Lung (tissue), 12 donors: ENCODE measurements around the gene PRKCB. TPM values are rescaled to one million over a fixed set of nuclear protein-coding genes. Genes with fewer than 3 reads are reported as not detected.

Experiments used
- ATAC-seq: fragments of 200-7000 bp; cut with Tn5 transposase; one replicate; pipeline ENCODE4 v1.9.1; 2020; ENCODE audit warnings: moderate number of reproducible peaks; ENCODE audit not compliant: insufficient read depth, low FRiP score
- DNase-seq, 3 donors: peaks; one replicate each; pipeline ENCODE4 v3.0.0-alpha.2; 2013 to 2017
- H3K27ac ChIP-seq, 2 donors: one replicate each; pipeline ENCODE4 v1.5.1; 2013; ENCODE audit warnings: mild to moderate bottlenecking in 2 of 2, moderate library complexity in 2 of 2, control low read depth in 1 of 2, inconsistent platforms in 1 of 2, low read depth in 1 of 2, low read length in 1 of 2
- H3K27me3 ChIP-seq, 3 donors: one replicate each; pipeline ENCODE4 v1.5.1; 2013; ENCODE audit warnings: low read length in 2 of 3; ENCODE audit not compliant: control insufficient read depth in 3 of 3, insufficient read depth in 3 of 3
- H3K36me3 ChIP-seq, 4 donors: one replicate each; pipeline ENCODE4 v1.5.1; 2013; ENCODE audit warnings: low read length in 4 of 4, mild to moderate bottlenecking in 1 of 4, moderate library complexity in 1 of 4; ENCODE audit not compliant: control insufficient read depth in 4 of 4, insufficient read depth in 4 of 4
- H3K4me1 ChIP-seq, 5 donors: one replicate each; pipeline ENCODE4 v1.5.1; 2013; ENCODE audit warnings: low read length in 5 of 5, mild to moderate bottlenecking in 2 of 5, moderate library complexity in 1 of 5; ENCODE audit not compliant: control insufficient read depth in 5 of 5, insufficient read depth in 5 of 5
- H3K4me3 ChIP-seq: one replicate; pipeline ENCODE4 v1.5.1; 2013; ENCODE audit warnings: mild to moderate bottlenecking, control low read depth, moderate library complexity
- H3K9ac ChIP-seq, 2 donors: one replicate each; pipeline ENCODE4 v1.5.1; 2013; ENCODE audit warnings: low read length in 2 of 2, control low read depth in 1 of 2; ENCODE audit not compliant: insufficient read depth in 1 of 2
- H3K9me3 ChIP-seq, 4 donors: one replicate each; pipeline ENCODE4 v1.5.1; 2013; ENCODE audit warnings: low read length in 3 of 4, mild to moderate bottlenecking in 1 of 4, moderate library complexity in 1 of 4; ENCODE audit not compliant: control insufficient read depth in 4 of 4, insufficient read depth in 3 of 4
- WGBS, 2 donors: extraction: QIAGEN DNeasy Blood & Tissue Kit; methylation state at CpG; one replicate each; pipeline ENCODE4 v1.1.7; 2013; 5-methylcytosine and 5-hydroxymethylcytosine counted together
- polyA plus RNA-seq, 2 donors: library from polyadenylated mRNA; stranded (reverse); fragments of 200-250 nt; gene quantifications; one replicate each; pipeline ENCODE4 v1.2.1, GENCODE V29; 2013
- total RNA-seq, 2 donors: library from RNA; depleted of rRNA in 1 of 2; stranded (reverse); fragments of >200 nt in 1 of 2; gene quantifications; one replicate each; pipeline ENCODE4 v1.2.1, GENCODE V29; 2014 to 2021
- TF ChIP-seq, protein P1 (sequence below): IDR thresholded peaks from 2 replicates; pipeline ENCODE4 v1.5.1; 2012; ENCODE audit warnings: mild to moderate bottlenecking; ENCODE audit errors: control extremely low read depth, extremely low read depth
- donor health status: control.
- donor health status: control.
- donor health status: Bipolar disorder and iron deficiency.
- donor health status: healthy.
- donor health status: DM: yes; HTN: yes; CAD: no.

The PRKCB gene
- total and polyA plus RNA-seq, 4 donors: 2.5 to 46.4 (median 21.8) TPM

DNA sequence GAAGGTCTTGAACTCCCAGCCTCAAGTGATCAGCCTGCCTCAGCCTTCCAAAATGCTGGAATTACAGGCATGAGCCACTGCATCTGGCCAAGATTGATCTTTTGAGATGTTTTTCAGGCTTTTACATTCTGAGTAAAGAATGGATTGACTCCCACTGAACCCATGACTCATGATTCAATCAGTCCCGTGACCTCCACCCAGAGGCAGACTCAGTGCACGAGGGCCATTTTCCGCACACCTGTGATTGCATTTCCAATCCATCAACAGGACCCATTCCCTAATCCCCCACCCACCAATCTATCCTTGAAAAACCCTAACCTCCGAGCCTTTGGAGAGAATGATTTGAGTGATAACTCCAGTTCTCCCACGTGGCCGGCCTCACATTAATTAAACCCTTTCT, 40.4 kb upstream of the PRKCB start:
- no peak for ATAC-seq
- DNase-seq: no peak
- TF ChIP-seq, protein P1, sequence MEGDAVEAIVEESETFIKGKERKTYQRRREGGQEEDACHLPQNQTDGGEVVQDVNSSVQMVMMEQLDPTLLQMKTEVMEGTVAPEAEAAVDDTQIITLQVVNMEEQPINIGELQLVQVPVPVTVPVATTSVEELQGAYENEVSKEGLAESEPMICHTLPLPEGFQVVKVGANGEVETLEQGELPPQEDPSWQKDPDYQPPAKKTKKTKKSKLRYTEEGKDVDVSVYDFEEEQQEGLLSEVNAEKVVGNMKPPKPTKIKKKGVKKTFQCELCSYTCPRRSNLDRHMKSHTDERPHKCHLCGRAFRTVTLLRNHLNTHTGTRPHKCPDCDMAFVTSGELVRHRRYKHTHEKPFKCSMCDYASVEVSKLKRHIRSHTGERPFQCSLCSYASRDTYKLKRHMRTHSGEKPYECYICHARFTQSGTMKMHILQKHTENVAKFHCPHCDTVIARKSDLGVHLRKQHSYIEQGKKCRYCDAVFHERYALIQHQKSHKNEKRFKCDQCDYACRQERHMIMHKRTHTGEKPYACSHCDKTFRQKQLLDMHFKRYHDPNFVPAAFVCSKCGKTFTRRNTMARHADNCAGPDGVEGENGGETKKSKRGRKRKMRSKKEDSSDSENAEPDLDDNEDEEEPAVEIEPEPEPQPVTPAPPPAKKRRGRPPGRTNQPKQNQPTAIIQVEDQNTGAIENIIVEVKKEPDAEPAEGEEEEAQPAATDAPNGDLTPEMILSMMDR: no peak
- Histone ChIP-seq H3K9ac (no peak overlapping the region), H3K27me3 (no peaks in the 10 kb centered on the region), H3K4me1 (no peaks in the 10 kb centered on the region), H3K36me3 (no peaks in the 10 kb centered on the region), H3K27ac (no peak overlapping the region), H3K4me3 (no peak overlapping the region), H3K9me3 (no peaks in the 10 kb centered on the region)
- WGBS, 2 donors: 86 to 95% methylated on average over 6 of the region's 6 CpGs

DNA sequence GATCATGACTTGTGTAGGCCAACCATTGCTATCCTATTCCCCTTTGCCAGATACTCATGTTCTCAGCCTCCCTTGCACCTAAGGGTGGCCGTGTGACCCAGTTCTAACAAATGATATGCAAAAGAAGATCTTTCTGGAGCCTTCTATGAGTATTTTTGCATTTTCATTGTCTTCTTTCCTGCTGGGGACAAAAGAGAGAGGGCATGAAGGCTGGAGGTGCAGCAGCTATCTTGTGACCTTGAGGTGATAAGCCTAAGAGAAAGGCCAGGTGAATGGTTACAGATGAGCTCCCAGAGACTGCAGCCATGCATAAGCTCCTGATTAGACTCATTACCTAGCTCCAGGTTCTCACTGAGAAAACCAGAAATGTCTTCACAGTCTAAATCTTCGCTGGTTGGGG, 38.8 kb upstream of the PRKCB start:
- no peak overlapping the region for H3K4me3 ChIP-seq
- DNase-seq: no peak
- 77 to 88% methylated on average over 2 of the region's 2 CpGs for WGBS, 2 donors

GRCh38 chr16:23801378-23801777, 34.4 kb upstream of the PRKCB start:
- H3K9me3 ChIP-seq: no peaks in the 10 kb centered on the region
- H3K27me3 ChIP-seq: no peaks in the 10 kb centered on the region
- DNase-seq: peak; percentile 65 to 72 (median 66)
- H3K4me1 ChIP-seq: peaks cover 0 to 13% (median 1%) of the 10 kb centered on the region in 5 donors
- H3K36me3 ChIP-seq: no peaks in the 10 kb centered on the region
- TF ChIP-seq, protein P1: peak; percentile 81
- H3K4me3 ChIP-seq: no peak overlapping the region
- WGBS, 2 donors: 10 to 12% methylated on average over 4 of the region's 5 CpGs
- H3K9ac ChIP-seq: no peak overlapping the region
- ATAC-seq: peak; percentile 61
- no peak overlapping the region for H3K27ac ChIP-seq

More for the DNA sequence above, 38.8 kb upstream of the PRKCB start:
- H3K36me3 ChIP-seq: no peaks in the 10 kb centered on the region
- no peak for ATAC-seq
- TF ChIP-seq, protein P1: no peak
- no peak overlapping the region for H3K9ac ChIP-seq
- H3K27me3 ChIP-seq: no peaks in the 10 kb centered on the region
- H3K4me1 ChIP-seq: no peaks in the 10 kb centered on the region
- no peaks in the 10 kb centered on the region for H3K9me3 ChIP-seq
- H3K27ac ChIP-seq: no peak overlapping the region

GRCh38 chr16:23802776-23803175, 33.0 kb upstream of the PRKCB start:
- ATAC-seq (no peak), DNase-seq (peak; percentile 51 to 74 (median 61))
- H3K4me1 ChIP-seq: peaks cover 0 to 13% (median 1%) of the 10 kb centered on the region in 5 donors
- H3K9ac ChIP-seq: no peak overlapping the region
- 49 to 54% methylated on average over 2 of the region's 2 CpGs for WGBS, 2 donors
- no peaks in the 10 kb centered on the region for H3K27me3 ChIP-seq
- H3K9me3 ChIP-seq: no peaks in the 10 kb centered on the region
- no peak overlapping the region for H3K4me3 ChIP-seq
- H3K36me3 ChIP-seq: no peaks in the 10 kb centered on the region
- no peak overlapping the region for H3K27ac ChIP-seq
- TF ChIP-seq, protein P1: no peak
